H54 (cell line): ENCODE data around the gene ADGRD2.
"Not testable (repeated sequence)": the region's sequence is repeated elsewhere in the genome, so short reads cannot be mapped to it uniquely, and the experiment has no call there.

Experiments used
- DNase-seq: peaks from one replicate; pipeline ENCODE4 v3.0.0; 2011; ENCODE audit warnings: low spot score, mixed read lengths; ENCODE audit not compliant: insufficient read length
- FAIRE-seq: peaks from 3 replicates; lab custom pipeline; 2011; peaks lifted over from hg19 to GRCh38; lab: Jason Lieb, UNC
- POLR2A ChIP-seq: IDR thresholded peaks from 2 replicates; pipeline ENCODE4 v1.6.1; 2011; ENCODE audit warnings: low read depth, mild to moderate bottlenecking, low read length

Gene ADGRD2

DNA sequence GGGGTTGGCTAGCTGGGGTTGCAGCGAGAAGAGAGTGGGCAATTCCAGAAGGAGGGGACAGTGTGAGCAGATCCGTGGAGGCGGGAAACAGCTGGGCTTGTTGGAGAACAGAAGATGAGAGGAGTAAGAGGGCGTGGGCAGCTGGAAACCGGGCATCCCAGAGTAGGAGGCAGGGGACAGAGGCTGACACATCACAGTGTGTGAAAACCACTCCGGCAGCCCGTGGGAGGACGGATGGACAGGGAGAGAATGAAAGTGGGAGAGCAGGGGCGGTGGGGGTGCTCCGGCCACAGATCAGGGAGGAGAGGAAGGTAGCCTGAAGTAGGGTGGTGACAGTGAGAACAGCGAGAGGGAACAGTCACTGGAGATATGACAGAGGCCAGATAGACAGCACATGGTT is 26.7 kb upstream of the ADGRD2 start:
- TF ChIP-seq POLR2A, result no peak
- no peak for DNase-seq
- FAIRE-seq, result no peak

DNA sequence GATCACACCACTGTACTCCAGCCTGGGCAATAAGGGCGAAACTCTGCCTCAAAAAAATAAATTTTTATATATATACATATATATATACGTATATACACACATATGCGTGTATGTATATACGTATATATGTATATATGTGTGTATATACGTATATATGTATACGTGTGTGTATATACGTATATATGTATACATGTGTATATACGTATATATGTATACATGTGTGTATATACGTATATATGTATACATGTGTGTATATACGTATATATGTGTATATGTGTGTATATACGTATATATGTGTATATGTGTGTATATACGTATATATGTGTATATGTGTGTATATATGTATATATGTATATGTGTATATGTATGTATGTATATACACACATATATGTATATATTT is 24.5 kb upstream of the ADGRD2 start:
- FAIRE-seq, DNase-seq: not testable (repeated sequence)

DNA sequence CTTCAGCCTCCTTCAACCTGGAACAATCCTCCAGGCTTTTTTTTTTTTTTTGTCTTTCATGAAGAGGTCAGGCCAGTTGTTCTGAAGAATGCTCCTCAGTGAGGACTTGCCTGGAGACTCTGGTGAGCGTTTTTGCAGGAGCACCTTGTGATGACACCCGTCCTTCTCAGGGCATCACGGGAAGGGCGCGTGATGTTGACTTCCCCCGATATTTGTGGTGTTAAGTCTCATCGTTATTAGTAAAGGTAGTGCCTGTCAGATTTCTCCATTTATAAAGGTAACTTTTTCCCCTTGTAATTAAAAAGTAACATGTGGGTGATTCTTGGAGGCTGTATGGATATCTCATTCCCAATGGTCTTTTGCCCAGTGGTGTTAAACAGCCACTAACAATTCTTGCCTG is 23.9 kb upstream of the ADGRD2 start:
- FAIRE-seq (no peak), DNase-seq (no peak)
- TF ChIP-seq POLR2A, result no peak

DNA sequence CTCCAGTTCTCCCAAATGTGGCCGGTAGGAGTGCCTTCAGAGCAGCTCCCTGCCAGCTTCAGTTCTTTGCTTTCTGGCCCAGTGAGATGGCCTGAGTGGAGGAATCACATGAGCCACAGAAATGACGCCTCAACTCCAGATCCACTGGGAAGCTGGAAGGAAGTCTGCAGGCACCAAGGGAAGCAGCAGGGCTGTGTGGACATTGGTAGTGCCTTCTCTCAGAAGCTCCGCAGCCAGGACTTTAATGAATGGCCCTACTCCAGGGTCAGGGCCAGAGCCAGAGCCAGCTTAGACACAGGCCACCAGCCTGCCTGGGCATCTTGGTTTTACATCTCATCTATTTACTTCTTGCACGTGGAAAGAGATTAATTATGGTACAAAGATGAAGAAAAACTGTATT is 23.0 kb upstream of the ADGRD2 start:
- DNase-seq (no peak), FAIRE-seq (no peak)
- TF ChIP-seq POLR2A, result no peak

DNA sequence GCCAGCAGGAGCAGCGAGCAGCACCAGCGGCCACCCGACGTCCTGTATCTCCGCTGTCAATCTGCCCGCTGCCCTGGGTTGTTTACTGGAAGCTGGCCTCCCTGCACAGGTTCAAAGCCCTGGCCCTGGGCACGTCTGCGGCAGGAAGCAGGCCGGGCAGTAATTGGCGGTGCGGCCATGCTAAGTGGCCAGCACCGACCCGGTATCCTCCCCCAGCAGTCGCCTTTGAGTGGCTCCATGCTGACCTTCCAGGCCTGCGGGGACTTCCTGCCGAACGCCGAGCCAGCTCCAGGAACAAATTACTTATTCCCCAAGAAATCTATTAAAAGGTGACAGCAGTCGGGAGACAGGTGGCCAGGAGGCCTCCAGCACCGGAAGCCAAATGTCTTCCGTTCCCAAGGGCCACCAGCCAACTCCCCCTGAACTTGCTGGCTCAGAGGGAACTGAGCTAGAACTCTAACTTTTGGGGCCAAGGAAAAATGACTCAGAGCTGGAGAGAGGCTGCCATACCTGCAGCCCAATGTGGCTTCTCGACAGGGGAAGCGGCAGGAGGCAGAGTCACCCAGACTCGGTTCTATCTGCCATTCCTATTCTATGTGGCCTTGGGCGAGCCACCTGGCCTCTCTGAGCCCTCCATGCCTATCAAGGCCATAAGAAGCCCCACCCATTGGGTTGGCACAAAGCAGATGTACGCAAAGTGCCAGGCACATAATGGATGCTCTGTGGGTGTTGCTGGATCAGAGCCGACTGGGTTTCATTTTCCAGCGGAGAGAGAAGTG is 21.3 kb upstream of the ADGRD2 start:
- no peak for TF ChIP-seq POLR2A

DNA sequence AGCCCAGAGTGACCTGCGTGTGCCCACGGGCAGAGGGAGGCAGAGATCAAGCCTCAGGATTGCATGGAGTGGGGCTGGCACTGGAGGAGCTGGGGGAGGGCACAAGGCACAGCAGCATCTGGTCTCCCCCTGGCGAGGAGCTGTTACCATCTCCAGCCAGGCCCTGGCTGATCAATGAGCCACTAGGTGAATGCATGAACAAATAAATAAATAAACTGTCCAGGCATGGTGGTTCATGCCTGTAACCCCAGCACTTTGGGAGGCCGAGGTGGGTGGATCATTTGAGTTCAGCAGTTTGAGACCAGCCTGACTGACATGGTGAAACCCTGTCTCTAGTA is 20.8 kb upstream of the ADGRD2 start:
- no peak for TF ChIP-seq POLR2A
- no peak for FAIRE-seq
- DNase-seq, result no peak

More for the DNA sequence above, 21.3 kb upstream of the ADGRD2 start:
- no peak for DNase-seq
- FAIRE-seq, result no peak

DNA sequence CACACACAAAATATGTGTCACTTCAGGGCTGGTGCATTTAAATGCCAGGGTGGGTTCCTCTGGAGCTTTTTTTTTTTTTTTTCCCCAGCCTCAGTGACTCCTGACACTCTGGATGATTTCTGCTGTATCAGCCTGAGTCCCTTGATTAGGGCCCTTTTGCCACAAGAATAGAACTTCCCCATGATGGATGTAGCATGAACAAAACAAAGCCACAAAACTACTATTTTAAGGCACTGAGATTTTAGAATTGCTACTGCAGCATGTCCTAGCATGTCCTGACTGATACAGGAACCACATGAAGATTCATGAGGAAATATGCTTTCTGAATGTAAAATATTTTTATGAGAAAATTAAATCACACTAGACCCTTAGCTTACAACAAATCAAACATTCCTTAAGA is 13.9 kb upstream of the ADGRD2 start:
- no peak for DNase-seq
- no peak for TF ChIP-seq POLR2A
- FAIRE-seq, result no peak

DNA sequence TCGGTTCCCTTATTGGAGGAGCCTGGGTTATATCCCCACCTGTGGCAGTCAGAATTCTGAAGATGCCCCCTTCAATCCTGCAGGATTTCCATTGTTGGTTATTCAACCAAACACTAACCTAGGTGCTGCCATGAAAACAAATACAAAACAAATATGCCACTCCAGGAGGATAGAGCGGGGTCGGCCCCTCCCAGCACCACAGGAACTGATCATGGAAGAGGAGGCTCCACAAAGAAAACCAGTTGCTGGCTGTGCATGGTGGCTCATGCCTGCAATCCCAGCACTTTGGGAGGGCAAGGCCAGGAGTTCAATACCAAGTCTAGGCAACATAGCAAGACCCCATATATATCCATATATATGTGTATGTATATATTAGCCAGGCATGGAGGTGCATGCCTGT is 13.2 kb upstream of the ADGRD2 start:
- no peak for TF ChIP-seq POLR2A
- FAIRE-seq (no peak), DNase-seq (no peak)

DNA sequence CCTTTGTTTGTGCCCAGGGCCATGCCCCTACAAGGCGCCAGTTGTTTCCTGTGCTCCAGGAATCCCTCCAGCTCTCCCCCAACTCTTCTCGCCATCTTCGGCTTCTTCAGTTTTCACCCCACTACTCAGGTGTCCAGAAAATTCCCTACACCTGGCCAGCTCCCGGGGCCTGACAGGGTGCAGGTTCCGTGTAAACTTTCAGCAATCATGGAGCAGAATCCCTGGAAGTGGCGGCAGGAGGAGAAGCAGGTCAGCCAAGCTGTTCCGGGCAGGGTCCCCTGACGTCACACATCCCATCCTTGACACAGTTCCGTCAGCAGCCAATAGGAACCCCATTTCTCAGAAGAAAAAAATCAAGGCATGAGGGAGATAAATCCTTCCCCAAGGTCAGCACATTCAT is 12.2 kb upstream of the ADGRD2 start:
- no peak for TF ChIP-seq POLR2A
- DNase-seq (no peak), FAIRE-seq (no peak)

DNA sequence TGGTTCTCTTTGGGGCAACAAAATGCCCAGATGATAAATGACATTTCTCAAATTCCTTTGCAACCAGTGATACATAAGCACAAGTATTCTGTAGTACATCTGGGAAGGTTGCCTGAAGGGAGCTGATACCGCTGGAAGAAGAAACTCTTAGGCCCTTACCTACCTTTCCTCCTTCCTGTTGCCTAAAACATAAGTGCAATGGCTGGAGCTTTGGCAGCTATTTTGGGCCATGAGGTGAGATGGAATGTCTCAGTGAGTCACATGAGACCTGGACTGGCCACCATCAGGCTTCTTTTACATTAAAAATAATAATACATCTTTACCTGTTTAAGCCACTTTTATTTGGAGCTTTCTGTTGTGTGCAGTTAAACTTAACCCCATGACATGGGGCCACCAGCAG is 11.2 kb upstream of the ADGRD2 start:
- TF ChIP-seq POLR2A, result no peak
- no peak for FAIRE-seq
- no peak for DNase-seq

DNA sequence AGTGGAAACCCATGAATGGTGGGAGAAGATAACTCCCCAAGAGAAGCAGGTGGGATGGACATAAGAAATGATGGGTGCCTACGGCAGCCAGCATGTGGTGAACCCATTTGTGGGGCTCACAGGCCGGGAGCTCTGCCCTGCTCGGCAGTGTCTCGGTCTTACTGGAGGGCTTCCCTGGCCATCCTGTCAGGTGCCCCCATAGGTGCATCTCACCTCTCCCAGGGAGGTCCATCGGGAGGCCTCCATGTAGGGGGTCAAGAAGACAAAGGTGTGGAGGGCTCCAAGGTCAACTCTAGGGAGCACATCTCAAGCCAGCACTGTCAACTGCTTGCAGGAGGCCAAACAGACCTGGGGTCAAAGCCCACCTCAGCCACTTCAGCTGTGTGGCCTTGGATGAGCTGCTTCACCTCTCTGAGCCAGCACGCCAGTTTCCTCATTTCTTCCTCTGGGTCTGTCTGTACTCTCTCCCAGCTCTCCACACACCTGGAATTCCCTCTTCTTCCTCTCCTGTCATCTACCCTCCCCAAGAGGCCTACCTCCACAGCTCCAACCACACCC is 10.5 kb upstream of the ADGRD2 start:
- no peak for TF ChIP-seq POLR2A
- FAIRE-seq, result no peak
- no peak for DNase-seq

DNA sequence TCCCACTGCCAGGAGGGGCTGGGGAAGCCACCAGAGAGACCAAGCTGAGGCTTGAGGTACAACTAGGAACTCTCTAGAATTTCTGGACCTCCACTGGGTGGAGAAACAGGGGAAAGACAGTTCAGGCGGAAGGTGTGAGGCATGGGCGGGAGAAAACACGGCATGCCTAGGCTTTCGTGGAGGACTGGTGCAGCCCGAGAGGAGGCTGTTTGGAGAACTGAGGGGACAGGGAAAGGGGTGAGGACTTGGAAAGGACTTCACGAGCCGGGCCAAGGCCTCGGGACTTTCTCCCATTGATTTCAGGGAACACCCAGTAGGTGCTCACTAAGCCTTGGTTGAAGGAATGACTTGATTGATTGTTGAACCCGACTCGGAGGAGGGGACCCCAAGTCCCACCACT is 9.5 kb upstream of the ADGRD2 start:
- FAIRE-seq, result no peak
- TF ChIP-seq POLR2A, result no peak
- DNase-seq, result no peak

DNA sequence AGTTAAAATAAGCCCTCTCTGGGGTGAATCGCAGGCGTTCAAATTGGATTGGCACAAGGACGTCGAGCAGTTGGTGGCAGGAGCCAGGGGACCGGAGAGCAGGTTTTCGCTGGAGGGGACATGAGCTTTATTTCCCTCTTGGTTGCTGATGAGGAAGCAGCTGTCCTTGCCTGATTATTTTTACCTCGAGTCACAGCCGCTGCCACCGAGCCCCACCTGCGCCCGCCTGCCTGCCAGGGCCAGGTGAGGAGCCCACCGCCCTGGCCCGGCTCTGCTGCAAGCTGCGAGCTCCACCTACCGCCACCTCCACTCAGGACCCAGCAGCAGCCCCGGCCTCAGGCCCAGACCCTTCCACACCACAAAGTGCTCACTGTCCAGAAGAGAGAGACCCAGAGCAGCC is 9.0 kb upstream of the ADGRD2 start:
- no peak for TF ChIP-seq POLR2A
- FAIRE-seq (no peak), DNase-seq (no peak)

DNA sequence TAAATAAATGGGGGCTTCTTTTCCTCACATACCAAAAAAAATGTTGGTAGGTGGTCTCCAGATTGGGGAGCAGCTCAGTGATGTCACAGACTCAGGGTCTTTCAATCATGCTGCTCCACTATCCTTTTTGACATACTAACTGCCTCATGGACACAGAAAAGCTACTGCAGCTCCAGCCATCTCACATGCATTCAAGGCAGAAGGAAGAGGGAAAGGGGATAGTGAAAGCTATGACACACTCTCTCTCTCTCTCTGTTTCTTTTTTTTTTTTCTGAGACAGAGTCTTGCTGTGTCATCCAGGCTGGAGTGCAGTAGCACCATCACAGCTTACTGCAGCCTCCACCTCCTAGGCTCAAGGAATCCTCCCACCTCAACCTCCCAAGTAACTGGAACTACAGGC is 7.9 kb upstream of the ADGRD2 start:
- TF ChIP-seq POLR2A, result no peak
- no peak for DNase-seq
- no peak for FAIRE-seq

DNA sequence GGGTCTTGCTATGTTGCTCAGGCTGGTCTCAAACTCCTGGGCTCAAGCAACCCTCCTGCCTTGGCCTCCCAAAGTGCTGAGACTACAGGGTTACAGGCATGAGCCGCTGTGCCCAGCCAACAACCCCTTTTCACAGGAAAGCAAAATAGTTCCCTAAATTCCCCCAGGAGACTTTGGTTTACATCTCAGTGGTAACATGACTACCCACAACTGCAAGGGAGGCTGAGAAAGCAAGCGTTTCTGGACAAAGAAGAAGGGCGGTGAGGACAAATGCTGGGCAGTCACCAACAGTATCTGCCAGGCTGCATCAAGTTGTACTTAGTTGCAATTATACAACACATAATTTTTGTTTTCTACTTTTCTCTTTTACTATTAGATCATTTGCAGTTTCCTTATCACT is 7.4 kb upstream of the ADGRD2 start:
- no peak for TF ChIP-seq POLR2A
- DNase-seq (no peak), FAIRE-seq (no peak)

DNA sequence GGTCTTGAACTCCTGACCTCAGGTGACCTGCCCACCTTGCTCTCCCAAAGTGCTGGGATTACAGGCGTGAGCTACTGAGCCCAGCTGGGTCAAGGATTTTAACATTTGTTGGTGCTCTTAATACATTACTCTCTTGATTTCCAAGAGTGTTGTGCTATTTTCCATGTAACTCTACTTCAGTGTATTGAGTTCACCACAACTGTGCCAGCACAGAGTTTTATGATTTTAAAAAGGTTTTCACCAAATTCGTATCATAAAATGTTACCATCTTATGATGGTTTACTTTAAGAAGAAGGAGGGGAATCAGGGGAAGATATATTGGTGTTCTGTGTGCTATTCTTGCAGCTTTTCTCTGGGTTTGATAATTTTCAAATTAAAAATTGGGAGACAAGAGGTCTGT is 6.6 kb upstream of the ADGRD2 start:
- DNase-seq, result no peak
- no peak for FAIRE-seq
- no peak for TF ChIP-seq POLR2A
